Tibial nerve (tissue), 4 donors: ENCODE measurements around the gene CFAP54. TPM values are rescaled to one million over a fixed set of nuclear protein-coding genes. Genes with fewer than 3 reads are reported as not detected.

Experiments
- DNase-seq, 2 donors: peaks; one replicate each; pipeline ENCODE4 v3.0.0-alpha.2; 2019; ENCODE audit warnings: low spot score in 2 of 2
- H3K27ac ChIP-seq, 4 donors: fragments of 200-600 bp; sonication (generic) in 3 of 4; one replicate each; pipeline ENCODE4 v1.5.1; 2017 to 2019; ENCODE audit warnings: mild to moderate bottlenecking in 1 of 4
- H3K27me3 ChIP-seq, 2 donors: fragments of 200-600 bp; sonication (generic) in 1 of 2; one replicate each; pipeline versions ENCODE4 v1.5.1 to v1.6.0; 2017 to 2019
- H3K36me3 ChIP-seq, 3 donors: fragments of 200-600 bp; sonication (generic); one replicate each; pipeline ENCODE4 v1.5.1; 2018 to 2019
- H3K4me1 ChIP-seq, 4 donors: fragments of 200-600 bp; sonication (generic) in 3 of 4; one replicate each; pipeline ENCODE4 v1.5.1; 2017 to 2019
- H3K4me3 ChIP-seq, 4 donors: fragments of 200-600 bp; sonication (generic) in 3 of 4; one replicate each; pipeline ENCODE4 v1.5.1; 2017 to 2019; ENCODE audit warnings: mild to moderate bottlenecking in 1 of 4, moderate library complexity in 1 of 4
- H3K9me3 ChIP-seq, 4 donors: fragments of 200-600 bp; sonication (generic) in 3 of 4; one replicate each; pipeline ENCODE4 v1.5.1; 2017 to 2019
- EP300 ChIP-seq, 2 donors: sonication (generic); formaldehyde crosslinking; IDR thresholded peaks; one replicate each; pipeline ENCODE4 v1.6.1; 2017; ENCODE audit warnings: antibody characterized with exemption in 2 of 2, mild to moderate bottlenecking in 1 of 2
- POLR2A ChIP-seq, 2 donors: fragments of 450-650 bp; IDR thresholded peaks; one replicate each; pipeline ENCODE4 v1.6.1; 2017; ENCODE audit warnings: antibody characterized with exemption in 2 of 2, mild to moderate bottlenecking in 2 of 2, moderate library complexity in 2 of 2
- WGBS, 2 donors: methylation state at CpG; one replicate each; pipeline ENCODE4 v1.1.5; 2018; 5-methylcytosine and 5-hydroxymethylcytosine counted together
- total RNA-seq, 4 donors: library from RNA; depleted of rRNA; stranded (reverse); fragments of >200 nt; gene quantifications; one replicate each; pipeline ENCODE4 v1.1.0, GENCODE V29; 2016
- TF ChIP-seq, protein P1 (sequence below), 5 experiments: fragments of 200-600 bp in 3 of 5; fragments of 450-650 bp in 2 of 5; sonication (generic) in 3 of 5; IDR thresholded peaks; one replicate each; pipeline ENCODE4 v1.5.1; 2016 to 2019; ENCODE audit warnings: antibody characterized with exemption in 5 of 5, mild to moderate bottlenecking in 3 of 5, moderate library complexity in 2 of 5

Gene CFAP54
- total RNA-seq, 4 donors from 2014 or later, result 0.87 to 6.7 (median 2.1) TPM

DNA sequence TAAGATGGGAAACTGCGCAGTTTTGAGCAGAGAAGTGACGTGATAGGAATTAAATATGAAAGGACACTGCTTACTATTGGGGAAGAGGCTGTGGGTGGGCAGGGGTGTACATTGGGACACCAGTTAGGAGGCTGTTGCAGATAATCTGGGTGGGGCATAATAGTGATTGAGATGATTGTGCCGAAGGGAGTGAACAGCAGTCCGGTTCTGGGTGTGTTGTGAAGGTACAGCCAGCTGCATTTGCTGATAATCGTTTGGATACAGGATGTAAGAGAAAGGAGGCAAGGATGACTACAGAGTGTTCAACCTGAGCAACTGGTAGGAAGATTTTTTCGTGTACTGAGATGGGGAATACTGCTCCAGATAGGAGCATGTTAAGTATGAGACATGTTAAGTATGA, 212.5 kb downstream of the CFAP54 start:
- Histone ChIP-seq H3K4me3 (no peak overlapping the region), H3K9me3 (no peaks in the 10 kb centered on the region), H3K27me3 (no peaks in the 10 kb centered on the region), H3K4me1 (no peaks in the 10 kb centered on the region), H3K27ac (no peak overlapping the region), H3K36me3 (no peaks in the 10 kb centered on the region)
- DNase-seq, result no peak
- WGBS, 2 donors, result 86% methylated on average over 6 of the region's 6 CpGs
- TF ChIP-seq, protein P1, sequence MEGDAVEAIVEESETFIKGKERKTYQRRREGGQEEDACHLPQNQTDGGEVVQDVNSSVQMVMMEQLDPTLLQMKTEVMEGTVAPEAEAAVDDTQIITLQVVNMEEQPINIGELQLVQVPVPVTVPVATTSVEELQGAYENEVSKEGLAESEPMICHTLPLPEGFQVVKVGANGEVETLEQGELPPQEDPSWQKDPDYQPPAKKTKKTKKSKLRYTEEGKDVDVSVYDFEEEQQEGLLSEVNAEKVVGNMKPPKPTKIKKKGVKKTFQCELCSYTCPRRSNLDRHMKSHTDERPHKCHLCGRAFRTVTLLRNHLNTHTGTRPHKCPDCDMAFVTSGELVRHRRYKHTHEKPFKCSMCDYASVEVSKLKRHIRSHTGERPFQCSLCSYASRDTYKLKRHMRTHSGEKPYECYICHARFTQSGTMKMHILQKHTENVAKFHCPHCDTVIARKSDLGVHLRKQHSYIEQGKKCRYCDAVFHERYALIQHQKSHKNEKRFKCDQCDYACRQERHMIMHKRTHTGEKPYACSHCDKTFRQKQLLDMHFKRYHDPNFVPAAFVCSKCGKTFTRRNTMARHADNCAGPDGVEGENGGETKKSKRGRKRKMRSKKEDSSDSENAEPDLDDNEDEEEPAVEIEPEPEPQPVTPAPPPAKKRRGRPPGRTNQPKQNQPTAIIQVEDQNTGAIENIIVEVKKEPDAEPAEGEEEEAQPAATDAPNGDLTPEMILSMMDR (IDR thresholded peaks at IDR 0.05), result no peak
- no peak for TF ChIP-seq POLR2A (IDR thresholded peaks at IDR 0.05)
- TF ChIP-seq EP300 (IDR thresholded peaks at IDR 0.05), result no peak

DNA sequence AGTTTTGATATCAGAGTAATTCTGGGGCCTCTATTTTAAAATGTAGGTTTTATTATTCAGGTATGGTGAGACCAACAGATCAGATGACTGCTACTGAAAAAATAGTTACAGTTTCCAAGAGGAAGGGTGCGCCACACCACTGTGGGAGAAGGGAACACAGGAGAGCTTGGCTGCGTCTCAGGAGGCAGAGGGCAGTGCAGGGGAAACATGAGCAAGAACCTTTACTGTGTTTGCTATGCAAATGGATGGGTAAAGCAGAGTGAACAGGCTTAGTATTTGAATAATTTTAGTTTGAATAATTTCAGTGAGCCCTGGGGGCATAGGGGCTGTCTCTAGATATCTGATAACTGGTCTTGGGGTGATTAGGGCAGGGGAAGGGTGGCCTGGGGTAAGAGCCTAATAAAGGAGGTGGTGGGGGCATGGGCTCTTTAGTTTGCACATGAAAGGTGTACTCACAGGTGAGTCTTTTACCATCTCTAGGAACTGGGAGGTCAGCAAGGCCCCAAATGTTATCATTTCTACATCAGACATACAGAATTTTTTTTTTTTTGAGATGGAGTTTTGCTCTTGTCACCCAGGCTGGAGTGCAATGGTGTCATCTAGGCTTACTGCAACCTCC, 220.9 kb downstream of the CFAP54 start:
- no peaks in the 10 kb centered on the region for H3K36me3 ChIP-seq
- DNase-seq, result no peak
- H3K27me3 ChIP-seq, result no peaks in the 10 kb centered on the region
- TF ChIP-seq POLR2A (IDR thresholded peaks at IDR 0.05) (no peak), EP300 (IDR thresholded peaks at IDR 0.05) (no peak)
- TF ChIP-seq, protein P1 (IDR thresholded peaks at IDR 0.05), result no peak
- H3K27ac ChIP-seq, result no peak overlapping the region
- H3K4me1 ChIP-seq, result no peaks in the 10 kb centered on the region
- 74 to 76% methylated on average over 2 of the region's 2 CpGs for WGBS, 2 donors
- no peak overlapping the region for H3K4me3 ChIP-seq
- H3K9me3 ChIP-seq, result no peaks in the 10 kb centered on the region

DNA sequence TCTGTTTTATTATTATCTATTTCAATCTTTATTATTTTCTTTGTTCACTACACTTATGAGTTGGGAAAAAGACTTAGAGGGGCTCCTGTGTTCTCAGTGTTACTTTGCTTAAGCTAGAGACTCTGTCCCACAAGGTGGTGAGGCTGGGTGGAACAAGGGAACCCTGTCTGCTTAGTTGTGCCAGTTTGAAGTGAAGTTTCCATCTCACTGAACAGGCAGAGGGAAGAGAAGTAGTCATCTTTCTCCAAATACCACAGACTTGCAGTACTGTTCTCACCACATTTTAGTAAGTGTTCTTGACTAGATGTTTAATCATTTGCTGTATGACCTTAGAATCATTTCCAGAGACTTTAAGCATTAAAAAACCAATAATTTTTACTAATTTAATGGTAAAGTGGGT, 222.0 kb downstream of the CFAP54 start:
- no peak for DNase-seq
- TF ChIP-seq, protein P1 (IDR thresholded peaks at IDR 0.05), result no peak
- no peak for TF ChIP-seq EP300 (IDR thresholded peaks at IDR 0.05)
- no peak for TF ChIP-seq POLR2A (IDR thresholded peaks at IDR 0.05)
- Histone ChIP-seq H3K27me3 (no peaks in the 10 kb centered on the region), H3K4me1 (no peaks in the 10 kb centered on the region), H3K36me3 (no peaks in the 10 kb centered on the region), H3K27ac (no peak overlapping the region), H3K4me3 (no peak overlapping the region), H3K9me3 (no peaks in the 10 kb centered on the region)

DNA sequence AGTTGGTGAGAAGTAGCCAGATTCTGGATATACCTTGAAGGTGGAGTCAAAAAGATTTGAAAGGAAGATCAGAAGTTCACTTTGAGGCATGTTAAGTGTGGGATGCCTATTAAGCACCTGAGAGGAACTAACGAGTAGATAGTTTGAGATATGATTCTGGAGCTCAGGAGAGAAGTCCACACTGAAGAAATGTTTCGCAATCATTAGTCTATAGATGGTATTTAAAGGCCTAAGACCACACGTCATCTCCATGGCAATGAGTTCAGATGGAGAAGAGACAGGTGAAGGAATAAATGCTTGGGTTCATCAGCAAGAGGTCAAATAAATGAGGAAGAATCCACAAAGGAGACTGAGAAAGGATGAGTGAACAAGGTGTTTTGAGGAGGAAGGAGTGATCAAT, 224.8 kb downstream of the CFAP54 start:
- TF ChIP-seq POLR2A (IDR thresholded peaks at IDR 0.05), result no peak
- TF ChIP-seq, protein P1 (IDR thresholded peaks at IDR 0.05), result no peak
- TF ChIP-seq EP300 (IDR thresholded peaks at IDR 0.05), result no peak
- WGBS, 2 donors, result 89 to 91% methylated on average over 3 of the region's 3 CpGs
- Histone ChIP-seq H3K27ac (no peak overlapping the region), H3K36me3 (no peaks in the 10 kb centered on the region), H3K9me3 (no peaks in the 10 kb centered on the region), H3K27me3 (no peaks in the 10 kb centered on the region), H3K4me1 (no peaks in the 10 kb centered on the region), H3K4me3 (no peak overlapping the region)
- no peak for DNase-seq

DNA sequence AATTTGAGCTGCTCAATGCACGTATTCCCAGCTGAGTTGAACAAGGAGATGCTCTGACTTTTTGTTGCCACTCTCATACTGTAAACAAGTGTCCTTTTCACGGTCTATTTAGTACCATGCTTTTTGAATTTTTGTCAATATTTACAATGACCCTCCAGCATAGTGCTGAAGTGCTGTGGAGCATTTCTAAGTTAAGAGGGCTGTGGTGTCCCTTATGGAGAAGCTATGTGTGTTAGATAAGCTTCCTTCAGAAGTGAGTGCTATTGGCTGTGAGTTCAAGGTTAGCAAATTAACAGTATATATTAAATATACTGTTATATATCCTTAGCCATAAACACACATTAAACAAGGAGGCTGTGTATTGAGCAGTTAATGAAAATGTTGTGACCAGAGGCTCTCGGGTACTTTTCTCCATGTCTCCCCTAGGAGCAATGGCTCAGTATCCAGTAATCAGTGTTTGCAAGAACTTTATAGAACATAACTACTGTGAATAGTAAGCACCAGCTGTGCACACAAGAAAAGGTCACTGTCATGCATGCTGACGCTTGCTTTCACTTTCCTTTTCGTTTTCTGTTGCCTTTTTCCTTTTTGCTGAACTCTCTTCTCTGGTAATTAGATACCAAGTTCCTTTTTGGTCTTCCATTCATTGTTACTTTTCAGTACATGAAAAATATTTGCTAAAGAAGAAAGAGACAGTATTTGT, 230.4 kb downstream of the CFAP54 start:
- Histone ChIP-seq H3K27ac (peak overlapping the region in 3 of 4 donors; percentile 31 to 66 (median 31)), H3K4me3 (peak overlapping the region; percentile 1 to 46 (median 33)), H3K9me3 (no peaks in the 10 kb centered on the region), H3K4me1 (peaks cover 0 to 11% (median 0%) of the 10 kb centered on the region in 4 donors), H3K27me3 (no peaks in the 10 kb centered on the region), H3K36me3 (no peaks in the 10 kb centered on the region)
- WGBS, 2 donors, result 28 to 29% methylated on average over 5 of the region's 5 CpGs
- TF ChIP-seq, protein P1 (IDR thresholded peaks at IDR 0.05), result no peak
- TF ChIP-seq EP300 (IDR thresholded peaks at IDR 0.05) (no peak), POLR2A (IDR thresholded peaks at IDR 0.05) (no peak)
- DNase-seq, result no peak
